ENCODE measurements around the gene CD52. TPM values are rescaled to one million over a fixed set of nuclear protein-coding genes. Genes with fewer than 3 reads are reported as not detected.

CD52 gene
- total RNA-seq, 1 experiment from 2014 or later, result not detected

GRCh38 chr1:26353976-26354820 lies 36.4 kb downstream of the CD52 start, which contains the start of gene CRYBG2:
Gene CRYBG2, minus strand, starts transcription at chr1:26354130. Its CDS starts 7,473 bp downstream, at chr1:26346657.
- DNase-seq (ENCODE audit: low read depth), result no peak

GRCh38 chr1:26354972-26355371 lies 37.2 kb downstream of the CD52 start:
- no peak for DNase-seq (ENCODE audit: low read depth)

GRCh38 chr1:26356106-26356505 lies 38.3 kb downstream of the CD52 start:
- DNase-seq (ENCODE audit: low read depth), result no peak

GRCh38 chr1:26357121-26357602 lies 39.4 kb downstream of the CD52 start:
- no peak for DNase-seq (ENCODE audit: low read depth)

- DNase-seq (ENCODE audit: low read depth), result no peak
These were observed 40.9 kb downstream of the CD52 start for GRCh38 chr1:26358411-26359384.

- DNase-seq (ENCODE audit: low read depth), result no peak
These were observed 42.4 kb downstream of the CD52 start for GRCh38 chr1:26359981-26360806.

- no peak for DNase-seq (ENCODE audit: low read depth)
These were observed 43.2 kb downstream of the CD52 start for GRCh38 chr1:26360807-26361604.

GRCh38 chr1:26361605-26362122 lies 43.9 kb downstream of the CD52 start:
- DNase-seq (ENCODE audit: low read depth), result no peak

GRCh38 chr1:26362331-26362730 lies 44.6 kb downstream of the CD52 start:
- DNase-seq (ENCODE audit: low read depth), result no peak

- DNase-seq (ENCODE audit: low read depth), result peak; percentile 71
These were observed 46.0 kb downstream of the CD52 start for GRCh38 chr1:26363549-26364448.

- DNase-seq (ENCODE audit: low read depth), result no peak
These were observed 47.2 kb downstream of the CD52 start for GRCh38 chr1:26364956-26365355.

- DNase-seq (ENCODE audit: low read depth), result no peak
These were observed 49.7 kb downstream of the CD52 start for GRCh38 chr1:26367441-26367840.

- no peak for DNase-seq (ENCODE audit: low read depth)
These were observed 50.2 kb downstream of the CD52 start for GRCh38 chr1:26368006-26368405.

- DNase-seq (ENCODE audit: low read depth), result no peak
These were observed 50.7 kb downstream of the CD52 start for GRCh38 chr1:26368486-26368885.

Other genes with a start within 250 kb of the CD52 start
- 2.9 and 3.0 TPM in 2 replicates for gene PDIK1L, start 206.1 kb upstream of the CD52 start, total RNA-seq (2014; rRNA removed)
- not detected in 2 replicates for gene FAM110D, start 158.9 kb upstream of the CD52 start, total RNA-seq (2014; rRNA removed)
- not detected in 2 replicates for gene C1orf232, start 149.0 kb upstream of the CD52 start, total RNA-seq (2014; rRNA removed)
- 26.5 and 30.4 TPM in 2 replicates for gene ZNF593, start 148.1 kb upstream of the CD52 start, total RNA-seq (2014; rRNA removed)
- gene ZNF593OS, start 146.1 kb upstream of the CD52 start, total RNA-seq (2014; rRNA removed), result not detected in 2 replicates
- 0.23 TPM in 1 of 2 replicates, not detected in the other for gene CNKSR1, start 140.5 kb upstream of the CD52 start, total RNA-seq (2014; rRNA removed)
- not detected in 2 replicates for gene CATSPER4, start 127.4 kb upstream of the CD52 start, total RNA-seq (2014; rRNA removed)
- gene CEP85, start 83.8 kb upstream of the CD52 start, total RNA-seq (2014; rRNA removed), result 17.8 and 20.8 TPM in 2 replicates
- gene SH3BGRL3, start 37.9 kb upstream of the CD52 start, total RNA-seq (2014; rRNA removed), result 221 and 264 TPM in 2 replicates
- gene UBXN11, start 11.3 kb upstream of the CD52 start, total RNA-seq (2014; rRNA removed), result 5.1 and 5.2 TPM in 2 replicates
- gene CRYBG2, start 36.2 kb downstream of the CD52 start, total RNA-seq (2014; rRNA removed), result not detected in 2 replicates
- not detected in 2 replicates for gene ZNF683, start 54.8 kb downstream of the CD52 start, total RNA-seq (2014; rRNA removed)
- under 0.01 TPM in 1 of 2 replicates, not detected in the other for gene LIN28A, start 92.9 kb downstream of the CD52 start, total RNA-seq (2014; rRNA removed)
- gene DHDDS, start 114.4 kb downstream of the CD52 start, total RNA-seq (2014; rRNA removed), result 46.7 and 52.2 TPM in 2 replicates
- gene HMGN2, start 154.5 kb downstream of the CD52 start, total RNA-seq (2014; rRNA removed), result 653 and 722 TPM in 2 replicates
- 5.7 and 7.2 TPM in 2 replicates for gene RPS6KA1, start 211.8 kb downstream of the CD52 start, total RNA-seq (2014; rRNA removed)